Mammary epithelial cell (primary cell): ENCODE results near the gene ARHGEF10L.

Experiments
- EZH2 ChIP-seq: IDR thresholded peaks from 2 replicates; pipeline ENCODE4 v1.6.1; 2012; ENCODE audit warnings: low read length, inconsistent platforms, borderline replicate concordance
- TF ChIP-seq, protein P1 (sequence below), 2 donors: IDR thresholded peaks in 1 of 2; conservative IDR thresholded peaks in 1 of 2; 2 replicates each; pipeline ENCODE4 v1.5.1; 2011 to 2012; ENCODE audit warnings: inconsistent platforms in 2 of 2, low read length in 2 of 2, mild to moderate bottlenecking in 2 of 2, control low read depth in 1 of 2, low read depth in 1 of 2; ENCODE audit not compliant: insufficient read depth in 1 of 2; ENCODE audit errors: extremely low read depth in 1 of 2

DNA sequence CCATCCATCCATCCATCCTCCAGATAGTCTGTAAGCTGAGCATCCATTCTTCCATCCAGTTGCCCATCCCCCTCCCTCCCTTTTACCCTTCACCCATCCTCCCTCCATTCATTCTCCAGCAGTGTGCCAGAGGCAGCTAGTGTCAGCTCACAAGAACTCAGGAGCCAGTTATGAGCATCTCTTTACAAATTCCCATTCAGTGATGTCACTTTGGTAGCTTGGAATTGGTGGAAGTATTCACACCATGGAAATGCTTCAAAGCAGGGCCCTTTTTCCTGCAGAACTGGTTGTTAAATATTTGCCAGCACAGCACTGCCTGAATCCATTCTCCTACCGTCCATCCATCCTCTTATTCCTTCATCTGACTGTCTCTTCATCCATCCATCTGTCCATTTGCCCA is 72.5 kb downstream of the ARHGEF10L start:
- TF ChIP-seq, protein P1, sequence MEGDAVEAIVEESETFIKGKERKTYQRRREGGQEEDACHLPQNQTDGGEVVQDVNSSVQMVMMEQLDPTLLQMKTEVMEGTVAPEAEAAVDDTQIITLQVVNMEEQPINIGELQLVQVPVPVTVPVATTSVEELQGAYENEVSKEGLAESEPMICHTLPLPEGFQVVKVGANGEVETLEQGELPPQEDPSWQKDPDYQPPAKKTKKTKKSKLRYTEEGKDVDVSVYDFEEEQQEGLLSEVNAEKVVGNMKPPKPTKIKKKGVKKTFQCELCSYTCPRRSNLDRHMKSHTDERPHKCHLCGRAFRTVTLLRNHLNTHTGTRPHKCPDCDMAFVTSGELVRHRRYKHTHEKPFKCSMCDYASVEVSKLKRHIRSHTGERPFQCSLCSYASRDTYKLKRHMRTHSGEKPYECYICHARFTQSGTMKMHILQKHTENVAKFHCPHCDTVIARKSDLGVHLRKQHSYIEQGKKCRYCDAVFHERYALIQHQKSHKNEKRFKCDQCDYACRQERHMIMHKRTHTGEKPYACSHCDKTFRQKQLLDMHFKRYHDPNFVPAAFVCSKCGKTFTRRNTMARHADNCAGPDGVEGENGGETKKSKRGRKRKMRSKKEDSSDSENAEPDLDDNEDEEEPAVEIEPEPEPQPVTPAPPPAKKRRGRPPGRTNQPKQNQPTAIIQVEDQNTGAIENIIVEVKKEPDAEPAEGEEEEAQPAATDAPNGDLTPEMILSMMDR (conservative IDR thresholded peaks at IDR 0.05 in 1 of 2, IDR thresholded peaks at IDR 0.05 in 1 of 2; ENCODE audit: extremely low read depth in 1 of 2, insufficient read depth in 1 of 2, low read depth in 1 of 2, low read length in 2 of 2), result no peak
- no peak for TF ChIP-seq EZH2
